PC-9 (cell line): ENCODE measurements around the gene INSYN2B. TPM values are rescaled to one million over a fixed set of nuclear protein-coding genes. Genes with fewer than 3 reads are reported as not detected.

Experiments used
- BruUV-seq: library from RNA; stranded (reverse); fragments of 400-500 nt; replicated peaks from 2 replicates; lab custom pipeline; 2021; lab: Mats Ljungman, UMichigan
- CTCF ChIA-PET: fragments of 300-600 bp; sonication (Branson Sonifier 250); formaldehyde crosslinking; loops from one replicate; lab custom pipeline; 2022; ENCODE audit warnings: antibody characterized with exemption; lab: Charles Lee
- POLR2A ChIA-PET: fragments of 300-600 bp; sonication (Branson Sonifier 250); formaldehyde crosslinking; loops from one replicate; lab custom pipeline; 2022; ENCODE audit warnings: antibody characterized with exemption; ENCODE audit not compliant: unreplicated experiment; lab: Charles Lee
- DNase-seq, 2 experiments: peaks; one replicate each; pipeline versions ENCODE4 v3.0.0 to v3.0.0-alpha.2; 2015 to 2022; ENCODE audit warnings: mixed read lengths in 1 of 2
- H2AFZ ChIP-seq: fragments of 200-600 bp; sonication (generic); 2 replicates; pipeline ENCODE4 v1.8.1; 2017; ENCODE audit warnings: antibody characterized with exemption
- H3F3A ChIP-seq: fragments of 200-600 bp; sonication (generic); 2 replicates; pipeline ENCODE4 v1.8.1; 2017; ENCODE audit warnings: antibody characterized with exemption, mild to moderate bottlenecking, low read depth; ENCODE audit not compliant: insufficient read depth
- H3K27ac ChIP-seq: fragments of 200-600 bp; sonication (generic); 2 replicates; pipeline ENCODE4 v1.6.1; 2016; ENCODE audit warnings: mixed run types
- H3K27me3 ChIP-seq: fragments of 200-600 bp; sonication (generic); 2 replicates; pipeline ENCODE4 v1.6.1; 2016; ENCODE audit warnings: low read depth, mixed run types; ENCODE audit not compliant: insufficient read depth
- H3K36me3 ChIP-seq: fragments of 200-600 bp; sonication (generic); 2 replicates; pipeline ENCODE4 v1.6.1; 2016; ENCODE audit warnings: low read depth, mixed run types
- H3K4me1 ChIP-seq: fragments of 200-600 bp; sonication (generic); replicated peaks from 2 replicates; pipeline ENCODE4 v1.6.1; 2016; ENCODE audit warnings: mixed run types; ENCODE audit not compliant: insufficient read depth
- H3K4me2 ChIP-seq: fragments of 200-600 bp; sonication (generic); 2 replicates; pipeline ENCODE4 v1.6.1; 2017; ENCODE audit warnings: mixed run types
- H3K4me3 ChIP-seq: fragments of 200-600 bp; sonication (generic); 2 replicates; pipeline ENCODE4 v1.6.1; 2016; ENCODE audit warnings: mixed run types
- H3K79me2 ChIP-seq: fragments of 200-600 bp; sonication (generic); 2 replicates; pipeline ENCODE4 v1.6.1; 2017; ENCODE audit warnings: low read depth, mixed run types
- H3K9me2 ChIP-seq: fragments of 200-600 bp; sonication (generic); 2 replicates; pipeline ENCODE4 v1.8.1; 2017; ENCODE audit warnings: mild to moderate bottlenecking; ENCODE audit not compliant: insufficient read depth
- H3K9me3 ChIP-seq: fragments of 200-600 bp; sonication (generic); 2 replicates; pipeline ENCODE4 v1.8.1; 2016; ENCODE audit warnings: low read depth; ENCODE audit not compliant: insufficient read depth
- H4K20me1 ChIP-seq: fragments of 200-600 bp; sonication (generic); 2 replicates; pipeline ENCODE4 v1.8.1; 2017; ENCODE audit not compliant: insufficient read depth
- CTCF ChIP-seq: fragments of 200-600 bp; sonication (generic); conservative IDR thresholded peaks from 2 replicates; pipeline ENCODE4 v1.6.1; 2017; ENCODE audit warnings: mixed run types, antibody characterized with exemption, mild to moderate bottlenecking, moderate library complexity
- EZH2 ChIP-seq: fragments of 200-600 bp; sonication (generic); IDR thresholded peaks from 2 replicates; pipeline ENCODE4 v1.8.0; 2017; ENCODE audit warnings: antibody characterized with exemption, low read depth
- intact Hi-C: fragments of 100-400 bp; cut with micrococcal nuclease; formaldehyde crosslinking; loops from one replicate; pipeline ENCODE4 v1.10.0; 2022; ENCODE audit not compliant: unreplicated experiment
- total RNA-seq: library from RNA; stranded (reverse); gene quantifications from 2 replicates; pipeline ENCODE4 v1.2.3, GENCODE V29; 2021

INSYN2B gene
- total RNA-seq, 1 experiment from 2014 or later: not detected

DNA sequence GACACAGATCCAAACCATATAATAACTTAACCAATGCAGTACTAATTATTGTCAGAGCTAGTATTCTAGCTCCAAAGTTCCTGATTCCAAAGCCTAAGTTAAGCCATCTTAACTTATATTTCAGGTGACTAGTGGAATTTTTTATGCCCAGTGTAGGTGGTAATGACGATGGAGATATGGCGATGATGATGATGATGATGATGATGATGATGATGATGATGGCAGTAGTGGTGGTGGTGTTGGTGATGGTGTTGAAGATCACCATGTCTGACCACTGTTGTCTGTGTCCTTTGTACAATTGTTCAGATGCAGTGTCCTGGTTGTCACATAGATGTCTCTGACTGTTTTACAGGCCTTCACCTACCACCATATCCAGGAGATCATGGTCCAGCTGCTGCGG, 139.9 kb downstream of the INSYN2B start:
- DNase-seq: no peak
- Histone ChIP-seq H3K27ac (no peak overlapping the region), H3K4me2 (no peak overlapping the region), H3K4me3 (no peak overlapping the region), H3K36me3 (no peaks in the 10 kb centered on the region), H3K27me3 (no peaks in the 10 kb centered on the region), H4K20me1 (no peaks in the 10 kb centered on the region), H3F3A (no peaks in the 10 kb centered on the region), H3K79me2 (no peaks in the 10 kb centered on the region), H3K9me2 (no peaks in the 10 kb centered on the region), H3K4me1 (no peaks in the 10 kb centered on the region), H2AFZ (no peak overlapping the region), H3K9me3 (no peaks in the 10 kb centered on the region)
- POLR2A ChIA-PET: no interaction called here
- TF ChIP-seq EZH2: no peak
- no peak for TF ChIP-seq CTCF
- CTCF ChIA-PET: no interaction called here
- intact Hi-C loops: no loop called here
- no TSS peak for BruUV-seq

- TF ChIP-seq EZH2: no peak
- no peak for TF ChIP-seq CTCF
- H3K27ac ChIP-seq: no peak overlapping the region
- no peak overlapping the region for H3K4me2 ChIP-seq
- no peaks in the 10 kb centered on the region for H3K9me2 ChIP-seq
- H2AFZ ChIP-seq: no peak overlapping the region
- no TSS peak for BruUV-seq
- no peak overlapping the region for H3K4me3 ChIP-seq
- H3K9me3 ChIP-seq: no peaks in the 10 kb centered on the region
- no peaks in the 10 kb centered on the region for H3K27me3 ChIP-seq
- no peaks in the 10 kb centered on the region for H3K79me2 ChIP-seq
- DNase-seq: no peak
- no peaks in the 10 kb centered on the region for H3K36me3 ChIP-seq
- intact Hi-C loops: no loop called here
- CTCF ChIA-PET: no interaction called here
- no peaks in the 10 kb centered on the region for H4K20me1 ChIP-seq
- H3K4me1 ChIP-seq: no peaks in the 10 kb centered on the region
- POLR2A ChIA-PET: no interaction called here
- no peaks in the 10 kb centered on the region for H3F3A ChIP-seq
Observed at GRCh38 chr5:169838688-169839087, 141.6 kb downstream of the INSYN2B start.

DNA sequence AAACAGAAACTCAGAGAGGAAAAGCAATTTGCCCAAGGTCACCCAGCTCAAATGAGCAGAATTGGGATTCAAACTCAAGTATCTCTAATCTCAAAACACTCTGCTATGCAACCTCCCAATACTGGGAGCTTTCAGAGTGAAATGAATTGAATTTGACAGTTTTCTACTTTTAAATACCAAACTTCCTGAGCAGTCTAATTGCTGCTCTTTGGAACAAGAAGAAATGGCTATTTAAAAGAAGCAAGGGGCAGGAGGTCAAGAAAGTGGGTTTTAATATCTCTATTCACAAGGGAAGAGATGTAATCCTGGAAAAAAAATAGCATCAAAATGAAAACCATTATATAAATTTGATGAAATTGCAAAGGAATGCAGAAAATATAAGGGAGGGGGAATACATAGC, 142.6 kb downstream of the INSYN2B start:
- Histone ChIP-seq H3K27ac (no peak overlapping the region), H4K20me1 (no peaks in the 10 kb centered on the region), H3F3A (no peaks in the 10 kb centered on the region), H3K9me3 (no peaks in the 10 kb centered on the region), H3K4me1 (no peaks in the 10 kb centered on the region), H2AFZ (no peak overlapping the region), H3K4me3 (no peak overlapping the region), H3K36me3 (no peaks in the 10 kb centered on the region), H3K79me2 (no peaks in the 10 kb centered on the region), H3K4me2 (no peak overlapping the region), H3K9me2 (no peaks in the 10 kb centered on the region), H3K27me3 (no peaks in the 10 kb centered on the region)
- ChIA-PET CTCF (no interaction called here), POLR2A (no interaction called here)
- no peak for DNase-seq
- TF ChIP-seq EZH2 (no peak), CTCF (no peak)
- intact Hi-C loops: no loop called here
- BruUV-seq: no TSS peak
